Inflammatory macrophage treated with lipopolysaccharide for 4 hours (primary cell): ENCODE results near the gene ITGA11.

Experiments used
- DNase-seq: peaks from one replicate; pipeline ENCODE4 v3.0.0-alpha.2; 2020

ITGA11 gene

GRCh38 chr15:68284616-68285258, 147.2 kb downstream of the ITGA11 start:
- peak; percentile 36 for DNase-seq

GRCh38 chr15:68283401-68283800, 148.6 kb downstream of the ITGA11 start:
- no peak for DNase-seq

GRCh38 chr15:68281008-68281407, 151.0 kb downstream of the ITGA11 start:
- peak; percentile 35 for DNase-seq

GRCh38 chr15:68279779-68280753, 151.9 kb downstream of the ITGA11 start:
- peak; percentile 35 for DNase-seq

- peak; percentile 65 for DNase-seq
Measured at GRCh38 chr15:68278595-68279405, 153.2 kb downstream of the ITGA11 start.

GRCh38 chr15:68278345-68278594, 153.7 kb downstream of the ITGA11 start:
- peak; percentile 61 for DNase-seq

- DNase-seq, result peak; percentile 93
Measured at GRCh38 chr15:68277603-68278344, 154.2 kb downstream of the ITGA11 start, which contains the start of gene FEM1B. FEM1B (plus strand) TSS chr15:68277745; CDS start chr15:68278418, 673 bp downstream.

GRCh38 chr15:68277131-68277602, 154.8 kb downstream of the ITGA11 start:
- peak; percentile 44 for DNase-seq

- DNase-seq, result peak; percentile 25
Measured at GRCh38 chr15:68276668-68277067, 155.3 kb downstream of the ITGA11 start.

GRCh38 chr15:68275165-68275746, 156.7 kb downstream of the ITGA11 start:
- DNase-seq, result peak; percentile 83

- DNase-seq, result peak; percentile 86
Measured at GRCh38 chr15:68274201-68274848, 157.6 kb downstream of the ITGA11 start.

- peak; percentile 95 for DNase-seq
Measured at GRCh38 chr15:68272721-68273271, 159.2 kb downstream of the ITGA11 start.

- DNase-seq, result peak; percentile 55
Measured at GRCh38 chr15:68271854-68272471, 160.0 kb downstream of the ITGA11 start.

GRCh38 chr15:68268405-68268804, 163.6 kb downstream of the ITGA11 start:
- DNase-seq, result no peak

- DNase-seq, result no peak
Measured at GRCh38 chr15:68265674-68266073, 166.3 kb downstream of the ITGA11 start.

- DNase-seq, result no peak
Measured at GRCh38 chr15:68265081-68265480, 166.9 kb downstream of the ITGA11 start.

GRCh38 chr15:68264282-68264681, 167.7 kb downstream of the ITGA11 start:
- DNase-seq, result no peak

- no peak for DNase-seq
Measured at GRCh38 chr15:68262514-68263356, 169.2 kb downstream of the ITGA11 start.

- DNase-seq, result no peak
Measured at GRCh38 chr15:68261980-68262379, 170.0 kb downstream of the ITGA11 start.

- no peak for DNase-seq
Measured at GRCh38 chr15:68261241-68261640, 170.7 kb downstream of the ITGA11 start.
